H1 (cell line): Measurements from ENCODE around the gene GFAP.

Experiments used
- CTCF ChIP-seq, 3 experiments: IDR thresholded peaks; 1 replicate in 2 of 3; 2 replicates in 1 of 3; pipeline versions ENCODE4 v1.5.1 to v1.6.1; 2011; ENCODE audit warnings: low read length in 3 of 3, mild to moderate bottlenecking in 3 of 3, inconsistent platforms in 2 of 3, low read depth in 1 of 3, moderate library complexity in 1 of 3; ENCODE audit not compliant: insufficient read depth in 1 of 3; ENCODE audit errors: control extremely low read depth in 1 of 3
- HDAC6 ChIP-seq: IDR thresholded peaks from one replicate; pipeline ENCODE4 v1.7.1; 2012; ENCODE audit warnings: low read depth, mild to moderate bottlenecking, inconsistent platforms, low read length, moderate library complexity
- KDM1A ChIP-seq: fragments of 200-600, 300-600 bp; sonication (generic); IDR thresholded peaks from 2 replicates; pipeline ENCODE4 v1.7.1; 2016; ENCODE audit warnings: mild to moderate bottlenecking, low read length, borderline replicate concordance
- POLR2A ChIP-seq, 2 experiments: IDR thresholded peaks; 1 replicate in 1 of 2; 2 replicates in 1 of 2; pipeline ENCODE4 v1.6.1; 2011; ENCODE audit warnings: low read depth in 2 of 2, low read length in 2 of 2, mild to moderate bottlenecking in 2 of 2; ENCODE audit errors: control extremely low read depth in 1 of 2
- RAD21 ChIP-seq, 2 experiments: IDR thresholded peaks in 1 of 2; conservative IDR thresholded peaks in 1 of 2; 2 replicates each; pipeline ENCODE4 v1.6.1; 2011; ENCODE audit warnings: low read depth in 2 of 2, low read length in 2 of 2, improper control_type of control experiment in 1 of 2, inconsistent platforms in 1 of 2, mild to moderate bottlenecking in 1 of 2, moderate library complexity in 1 of 2

- TF ChIP-seq HDAC6 (no peak), POLR2A (IDR thresholded peaks at IDR 0.05; ENCODE audit: control extremely low read depth in 1 of 2, low read depth in 2 of 2, low read length in 2 of 2) (no peak), CTCF (IDR thresholded peaks at IDR 0.05; ENCODE audit: control extremely low read depth in 1 of 3, insufficient read depth in 1 of 3, low read depth in 1 of 3, low read length in 3 of 3) (no peak), KDM1A (no peak), RAD21 (IDR thresholded peaks at IDR 0.05 in 1 of 2, conservative IDR thresholded peaks at IDR 0.05 in 1 of 2; ENCODE audit: low read depth in 2 of 2, low read length in 2 of 2) (no peak)
These were observed 27.2 kb upstream of the GFAP start for GRCh38 chr17:44942456-44942855.
